ENCODE measurements around the gene SERGEF.

SERGEF gene

GRCh38 chr11:17744151-17744940 lies 268.5 kb downstream of the SERGEF start:
- no peak for DNase-seq

GRCh38 chr11:17743808-17744119 lies 269.1 kb downstream of the SERGEF start:
- no peak for DNase-seq

- DNase-seq = no peak
Measured at GRCh38 chr11:17743026-17743807, 269.6 kb downstream of the SERGEF start.

GRCh38 chr11:17742019-17742418 lies 270.8 kb downstream of the SERGEF start:
- no peak for DNase-seq

- DNase-seq = no peak
Measured at GRCh38 chr11:17741487-17741886, 271.4 kb downstream of the SERGEF start.

- no peak for DNase-seq
Measured at GRCh38 chr11:17740649-17741235, 272.1 kb downstream of the SERGEF start.

GRCh38 chr11:17739945-17740338 lies 272.9 kb downstream of the SERGEF start:
- DNase-seq = no peak

GRCh38 chr11:17738151-17738973 lies 274.5 kb downstream of the SERGEF start:
- no peak for DNase-seq
